CD4-positive, alpha-beta memory T cell (primary cell): ENCODE data around the gene COMMD6. TPM values are rescaled to one million over a fixed set of nuclear protein-coding genes. Genes with fewer than 3 reads are reported as not detected.
A peak's percentile ranks its signal among the peaks of the same experiment; 100 is the strongest.
"Not testable (repeated sequence)": the region's sequence is repeated elsewhere in the genome, so short reads cannot be mapped to it uniquely, and the experiment has no call there.

Source experiments
- CTCF ChIA-PET: fragments of 350-600 bp; sonication (Branson Sonifier 250); formaldehyde crosslinking; loops from one replicate; lab custom pipeline; 2021; ENCODE audit warnings: inconsistent platforms; ENCODE audit not compliant: partially characterized antibody; lab: Charles Lee
- POLR2A ChIA-PET: fragments of 350-600 bp; sonication (Branson Sonifier 250); formaldehyde crosslinking; loops from one replicate; lab custom pipeline; 2021; ENCODE audit not compliant: partially characterized antibody; lab: Charles Lee
- DNase-seq, 5 donors: peaks; one replicate each; pipeline versions ENCODE4 v3.0.0 to v3.0.0-alpha.2; 2020 to 2022; ENCODE audit warnings: mixed read lengths in 1 of 5
- H3K27ac ChIP-seq: one replicate; pipeline ENCODE4 v1.7.0; 2013; ENCODE audit warnings: low read depth, low read length
- H3K27me3 ChIP-seq: 2 replicates; pipeline ENCODE4 v1.7.0; 2013; ENCODE audit warnings: mild to moderate bottlenecking, low read length, moderate library complexity; ENCODE audit not compliant: insufficient read depth
- H3K36me3 ChIP-seq: 2 replicates; pipeline ENCODE4 v1.7.0; 2013; ENCODE audit warnings: mild to moderate bottlenecking, low read length, moderate library complexity; ENCODE audit not compliant: insufficient read depth
- H3K4me1 ChIP-seq: 2 replicates; pipeline ENCODE4 v1.7.0; 2013; ENCODE audit warnings: mild to moderate bottlenecking, low read length, moderate library complexity; ENCODE audit not compliant: insufficient read depth
- H3K4me3 ChIP-seq, 2 donors: one replicate each; pipeline ENCODE4 v1.7.0; 2013; ENCODE audit warnings: low read length in 2 of 2, mild to moderate bottlenecking in 1 of 2
- H3K9me3 ChIP-seq, 2 donors: one replicate each; pipeline ENCODE4 v1.7.0; 2013; ENCODE audit warnings: low read length in 2 of 2, control low read depth in 1 of 2; ENCODE audit not compliant: control insufficient read depth in 1 of 2
- H3K27ac Mint-ChIP-seq, 7 donors: one replicate each; pipeline ENCODE4 v1.8.0; 2020 to 2021; ENCODE audit warnings: mixed read lengths in 7 of 7, mild to moderate bottlenecking in 6 of 7, inconsistent platforms in 3 of 7, moderate library complexity in 3 of 7
- H3K27me3 Mint-ChIP-seq, 2 donors: one replicate each; pipeline ENCODE4 v1.8.0; 2020 to 2021; ENCODE audit warnings: mixed read lengths in 2 of 2
- H3K36me3 Mint-ChIP-seq, 2 donors: one replicate each; pipeline ENCODE4 v1.8.0; 2020 to 2021; ENCODE audit warnings: mixed read lengths in 2 of 2, inconsistent platforms in 1 of 2, mild to moderate bottlenecking in 1 of 2
- H3K4me1 Mint-ChIP-seq, 4 donors: one replicate each; pipeline ENCODE4 v1.8.0; 2020 to 2021; ENCODE audit warnings: mixed read lengths in 4 of 4, mild to moderate bottlenecking in 1 of 4
- H3K4me3 Mint-ChIP-seq, 8 donors: one replicate each; pipeline ENCODE4 v1.8.0; 2020 to 2021; ENCODE audit warnings: mixed read lengths in 8 of 8, mild to moderate bottlenecking in 7 of 8, moderate library complexity in 6 of 8, inconsistent platforms in 3 of 8
- H3K9me3 Mint-ChIP-seq, 8 donors: one replicate each; pipeline ENCODE4 v1.8.0; 2020 to 2021; ENCODE audit warnings: mixed read lengths in 8 of 8, mild to moderate bottlenecking in 5 of 8, inconsistent platforms in 3 of 8, moderate library complexity in 1 of 8
- intact Hi-C: fragments of 100-400 bp; cut with micrococcal nuclease; formaldehyde crosslinking; loops from one replicate; pipeline ENCODE4 v1.15.1; 2023
- polyA plus RNA-seq, 2 donors: library from polyadenylated mRNA; unstranded; fragments of 300-500 nt; fragmentation: Illumina TruSeq; gene quantifications; one replicate each; pipeline ENCODE4 v1.2.3, GENCODE V29; 2021
- total RNA-seq, 2 experiments: library from RNA; stranded (reverse); gene quantifications; one replicate each; pipeline ENCODE4 v1.2.3, GENCODE V29; 2021

The COMMD6 gene
- total and polyA plus RNA-seq, 4 experiments from 2014 or later, result 227 to 640 (median 386) TPM

GRCh38 chr13:75550159-75550567 lies 12.5 kb upstream of the COMMD6 start:
- Histone ChIP-seq H3K4me3 (peak overlapping the region; percentile 73 to 78), H3K27ac (peak overlapping the region; percentile 83), H3K27me3 (no peaks in the 10 kb centered on the region), H3K4me1 (peaks cover 30% of the 10 kb centered on the region), H3K9me3 (no peaks in the 10 kb centered on the region), H3K36me3 (no peaks in the 10 kb centered on the region)
- Mint-ChIP-seq H3K36me3 (peaks cover 20 to 24% of the 10 kb centered on the region in 2 donors), H3K27me3 (no peaks in the 10 kb centered on the region), H3K4me1 (peaks cover 31 to 47% (median 43%) of the 10 kb centered on the region in 4 donors), H3K27ac (peak overlapping the region; percentile 94 to 99 (median 99)), H3K9me3 (peaks cover 0 to 3% (median 0%) of the 10 kb centered on the region in 8 donors), H3K4me3 (peak overlapping the region; percentile 93 to 98 (median 97))
- no peak for DNase-seq
- intact Hi-C loops, result loop anchor here (10.0 kb wide), 1 partner anchor 215 kb away; no protein-coding TSS in a partner anchor
- POLR2A ChIA-PET, result interaction anchor here (1.0 to 2.2 kb wide), 6 partner anchors 13 to 1441 kb away, joined by 3 to 13 read pairs (median 4); partner anchors contain the start of genes CLN5, COMMD6 and LMO7
- CTCF ChIA-PET, result interaction anchor here (0.6 to 2.4 kb wide), 5 partner anchors 18 to 223 kb away, joined by 3 to 10 read pairs (median 3); partner anchors contain the start of gene TBC1D4

- H3K4me1 Mint-ChIP-seq, result peaks cover 26 to 46% (median 36%) of the 10 kb centered on the region in 4 donors
- ChIA-PET CTCF (interaction anchor here (0.6 to 2.4 kb wide), 4 partner anchors 67 to 222 kb away, joined by 3 to 10 read pairs (median 3); partner anchors contain the start of gene TBC1D4), POLR2A (interaction anchor here (1.0 to 2.2 kb wide), 6 partner anchors 12 to 1442 kb away, joined by 3 to 13 read pairs (median 4); partner anchors contain the start of genes CLN5, COMMD6 and LMO7)
These were observed 11.9 kb upstream of the COMMD6 start, which contains the start of gene UCHL3 for GRCh38 chr13:75549262-75550158. Gene UCHL3 (plus strand): TSS chr13:75549791. CDS start chr13:75549821, 30 bp downstream.

GRCh38 chr13:75547917-75548316 lies 10.3 kb upstream of the COMMD6 start:
- H3K9me3 Mint-ChIP-seq, result peaks cover 0 to 3% (median 0%) of the 10 kb centered on the region in 8 donors
- intact Hi-C loops, result loop anchor here (2.0 to 10.0 kb wide), 3 partner anchors 221 to 1777 kb away; partner anchors contain the start of genes CLN5 and MYCBP2
- Histone ChIP-seq H3K9me3 (no peaks in the 10 kb centered on the region), H3K36me3 (no peaks in the 10 kb centered on the region), H3K4me1 (peaks cover 30% of the 10 kb centered on the region), H3K27me3 (no peaks in the 10 kb centered on the region), H3K27ac (no peak overlapping the region), H3K4me3 (no peak overlapping the region)
- CTCF ChIA-PET, result interaction anchor here (1.5 kb wide), 1 partner anchor 10 kb away, joined by 7 read pairs; the partner anchor contains the start of gene COMMD6
- no peak for DNase-seq
- H3K27me3 Mint-ChIP-seq, result peaks cover 0 to 2% of the 10 kb centered on the region in 2 donors
- peaks cover 18 to 34% (median 23%) of the 10 kb centered on the region in 4 donors for H3K4me1 Mint-ChIP-seq
- H3K27ac Mint-ChIP-seq, result no peak overlapping the region
- H3K36me3 Mint-ChIP-seq, result peaks cover 0 to 5% of the 10 kb centered on the region in 2 donors
- POLR2A ChIA-PET, result interaction anchor here (0.8 kb wide), 1 partner anchor 10 kb away, joined by 4 read pairs; the partner anchor contains the start of gene COMMD6
- H3K4me3 Mint-ChIP-seq, result peak overlapping the region in 1 of 8 donors; percentile 12

More at GRCh38 chr13:75549262-75550158, 11.9 kb upstream of the COMMD6 start, which contains the start of gene UCHL3:
- H3K4me3 Mint-ChIP-seq, result peak within 1 kb of the TSS; percentile 93 to 98 (median 97)
- Histone ChIP-seq H3K4me1 (peaks cover 30% of the 10 kb centered on the region), H3K27me3 (no peaks in the 10 kb centered on the region), H3K27ac (peak within 1 kb of the TSS; percentile 83), H3K4me3 (peak within 1 kb of the TSS; percentile 73 to 78), H3K9me3 (no peaks in the 10 kb centered on the region), H3K36me3 (no peaks in the 10 kb centered on the region)
- peaks cover 0 to 3% (median 0%) of the 10 kb centered on the region in 8 donors for H3K9me3 Mint-ChIP-seq
- no peaks in the 10 kb centered on the region for H3K27me3 Mint-ChIP-seq
- intact Hi-C loops, result loop anchor here (1.0 to 10.0 kb wide), 8 partner anchors 12 to 1775 kb away; partner anchors contain the start of genes CLN5, COMMD6, LMO7 and MYCBP2
- H3K27ac Mint-ChIP-seq, result peak within 1 kb of the TSS; percentile 94 to 99 (median 99)
- peaks cover 15 to 18% of the 10 kb centered on the region in 2 donors for H3K36me3 Mint-ChIP-seq
- DNase-seq, result peak; percentile 95 to 97 (median 97)

GRCh38 chr13:75545386-75545785 lies 7.7 kb upstream of the COMMD6 start:
- H3K4me1 Mint-ChIP-seq, result peaks cover 9 to 14% (median 11%) of the 10 kb centered on the region in 4 donors
- H3K27me3 ChIP-seq, H3K4me3 ChIP-seq, DNase-seq, H3K9me3 Mint-ChIP-seq, H3K4me3 Mint-ChIP-seq, H3K27ac Mint-ChIP-seq, H3K4me1 ChIP-seq, CTCF ChIA-PET, POLR2A ChIA-PET, H3K27me3 Mint-ChIP-seq, H3K36me3 ChIP-seq, H3K27ac ChIP-seq, H3K9me3 ChIP-seq, H3K36me3 Mint-ChIP-seq: not testable (repeated sequence)
- intact Hi-C loops, result loop anchor here (5.0 to 10.0 kb wide), 2 partner anchors 1447 to 1779 kb away; partner anchors contain the start of genes CLN5 and MYCBP2

- DNase-seq, result no peak
- Mint-ChIP-seq H3K4me1 (peaks cover 7 to 9% (median 8%) of the 10 kb centered on the region in 4 donors), H3K9me3 (peaks cover 0 to 3% (median 0%) of the 10 kb centered on the region in 8 donors), H3K27ac (no peak overlapping the region), H3K36me3 (peaks cover 0 to 4% of the 10 kb centered on the region in 2 donors), H3K4me3 (no peak overlapping the region), H3K27me3 (peaks cover 0 to 2% of the 10 kb centered on the region in 2 donors)
- H3K36me3 ChIP-seq, result no peaks in the 10 kb centered on the region
- no peaks in the 10 kb centered on the region for H3K27me3 ChIP-seq
- no peaks in the 10 kb centered on the region for H3K9me3 ChIP-seq
- peaks cover 6% of the 10 kb centered on the region for H3K4me1 ChIP-seq
- intact Hi-C loops, result loop anchor here (5.0 to 10.0 kb wide), 2 partner anchors 1447 to 1780 kb away; partner anchors contain the start of genes CLN5 and MYCBP2
- H3K27ac ChIP-seq, result no peak overlapping the region
- CTCF ChIA-PET, result no interaction called here
- no peak overlapping the region for H3K4me3 ChIP-seq
- POLR2A ChIA-PET, result no interaction called here
These were observed 7.2 kb upstream of the COMMD6 start for GRCh38 chr13:75544681-75545330.

GRCh38 chr13:75541961-75542360 lies 4.3 kb upstream of the COMMD6 start:
- H3K27me3 Mint-ChIP-seq, result peaks cover 0 to 2% of the 10 kb centered on the region in 2 donors
- no peak for DNase-seq
- intact Hi-C loops, result loop anchor here (10.0 kb wide), 1 partner anchor 1783 kb away; the partner anchor contains the start of gene MYCBP2
- H3K4me3 Mint-ChIP-seq, result no peak overlapping the region
- no peaks in the 10 kb centered on the region for H3K27me3 ChIP-seq
- POLR2A ChIA-PET, result interaction anchor here (0.7 kb wide), 1 partner anchor 10 kb away, joined by 4 read pairs; no protein-coding TSS in a partner anchor
- CTCF ChIA-PET, result no interaction called here
- H3K9me3 ChIP-seq, result no peaks in the 10 kb centered on the region
- no peaks in the 10 kb centered on the region for H3K9me3 Mint-ChIP-seq
- no peaks in the 10 kb centered on the region for H3K36me3 ChIP-seq
- H3K27ac ChIP-seq, result no peak overlapping the region
- H3K27ac Mint-ChIP-seq, result no peak overlapping the region
- H3K36me3 Mint-ChIP-seq, result peaks cover 0 to 10% of the 10 kb centered on the region in 2 donors
- H3K4me1 ChIP-seq, result peaks cover 13% of the 10 kb centered on the region
- peaks cover 5 to 15% (median 10%) of the 10 kb centered on the region in 4 donors for H3K4me1 Mint-ChIP-seq
- no peak overlapping the region for H3K4me3 ChIP-seq
